Lung (tissue), 13 donors: ENCODE data around the gene C1QTNF3. TPM values are rescaled to one million over a fixed set of nuclear protein-coding genes. Genes with fewer than 3 reads are reported as not detected.

Experiments
- ATAC-seq: fragments of 200-7000 bp; cut with Tn5 transposase; one replicate; pipeline ENCODE4 v1.9.1; 2020; ENCODE audit warnings: moderate number of reproducible peaks; ENCODE audit not compliant: insufficient read depth, low FRiP score
- DNase-seq, 3 donors: peaks; one replicate each; pipeline ENCODE4 v3.0.0-alpha.2; 2013 to 2017
- H3K27ac ChIP-seq, 2 donors: one replicate each; pipeline ENCODE4 v1.5.1; 2013; ENCODE audit warnings: mild to moderate bottlenecking in 2 of 2, moderate library complexity in 2 of 2, control low read depth in 1 of 2, inconsistent platforms in 1 of 2, low read depth in 1 of 2, low read length in 1 of 2
- H3K27me3 ChIP-seq, 3 donors: one replicate each; pipeline ENCODE4 v1.5.1; 2013; ENCODE audit warnings: low read length in 2 of 3; ENCODE audit not compliant: control insufficient read depth in 3 of 3, insufficient read depth in 3 of 3
- H3K36me3 ChIP-seq, 4 donors: one replicate each; pipeline ENCODE4 v1.5.1; 2013; ENCODE audit warnings: low read length in 4 of 4, mild to moderate bottlenecking in 1 of 4, moderate library complexity in 1 of 4; ENCODE audit not compliant: control insufficient read depth in 4 of 4, insufficient read depth in 4 of 4
- H3K4me1 ChIP-seq, 5 donors: one replicate each; pipeline ENCODE4 v1.5.1; 2013; ENCODE audit warnings: low read length in 5 of 5, mild to moderate bottlenecking in 2 of 5, moderate library complexity in 1 of 5; ENCODE audit not compliant: control insufficient read depth in 5 of 5, insufficient read depth in 5 of 5
- H3K4me3 ChIP-seq: one replicate; pipeline ENCODE4 v1.5.1; 2013; ENCODE audit warnings: mild to moderate bottlenecking, control low read depth, moderate library complexity
- H3K9ac ChIP-seq, 2 donors: one replicate each; pipeline ENCODE4 v1.5.1; 2013; ENCODE audit warnings: low read length in 2 of 2, control low read depth in 1 of 2; ENCODE audit not compliant: insufficient read depth in 1 of 2
- H3K9me3 ChIP-seq, 4 donors: one replicate each; pipeline ENCODE4 v1.5.1; 2013; ENCODE audit warnings: low read length in 3 of 4, mild to moderate bottlenecking in 1 of 4, moderate library complexity in 1 of 4; ENCODE audit not compliant: control insufficient read depth in 4 of 4, insufficient read depth in 3 of 4
- WGBS, 2 donors: extraction: QIAGEN DNeasy Blood & Tissue Kit; methylation state at CpG; one replicate each; pipeline ENCODE4 v1.1.7; 2013; 5-methylcytosine and 5-hydroxymethylcytosine counted together
- polyA plus RNA-seq, 2 donors: library from polyadenylated mRNA; stranded (reverse); fragments of 200-250 nt; gene quantifications; one replicate each; pipeline ENCODE4 v1.2.1, GENCODE V29; 2013
- small RNA-seq: library from RNA; depleted of rRNA; stranded (forward); fragments of <200 nt; gene quantifications from one replicate; pipeline ENCODE3, GENCODE V24; 2014; ENCODE audit warnings: low replicate concordance
- total RNA-seq, 2 donors: library from RNA; depleted of rRNA in 1 of 2; stranded (reverse); fragments of >200 nt in 1 of 2; gene quantifications; one replicate each; pipeline ENCODE4 v1.2.1, GENCODE V29; 2014 to 2021
- TF ChIP-seq, protein P1 (sequence below): IDR thresholded peaks from 2 replicates; pipeline ENCODE4 v1.5.1; 2012; ENCODE audit warnings: mild to moderate bottlenecking; ENCODE audit errors: control extremely low read depth, extremely low read depth
- donor health status: control.
- donor health status: control.
- donor health status: Bipolar disorder and iron deficiency.
- donor health status: healthy.
- donor health status: DM: yes; HTN: yes; CAD: no.

Gene C1QTNF3
- total and polyA plus RNA-seq, 4 donors = 0.92 to 20.3 (median 3.9) TPM

DNA sequence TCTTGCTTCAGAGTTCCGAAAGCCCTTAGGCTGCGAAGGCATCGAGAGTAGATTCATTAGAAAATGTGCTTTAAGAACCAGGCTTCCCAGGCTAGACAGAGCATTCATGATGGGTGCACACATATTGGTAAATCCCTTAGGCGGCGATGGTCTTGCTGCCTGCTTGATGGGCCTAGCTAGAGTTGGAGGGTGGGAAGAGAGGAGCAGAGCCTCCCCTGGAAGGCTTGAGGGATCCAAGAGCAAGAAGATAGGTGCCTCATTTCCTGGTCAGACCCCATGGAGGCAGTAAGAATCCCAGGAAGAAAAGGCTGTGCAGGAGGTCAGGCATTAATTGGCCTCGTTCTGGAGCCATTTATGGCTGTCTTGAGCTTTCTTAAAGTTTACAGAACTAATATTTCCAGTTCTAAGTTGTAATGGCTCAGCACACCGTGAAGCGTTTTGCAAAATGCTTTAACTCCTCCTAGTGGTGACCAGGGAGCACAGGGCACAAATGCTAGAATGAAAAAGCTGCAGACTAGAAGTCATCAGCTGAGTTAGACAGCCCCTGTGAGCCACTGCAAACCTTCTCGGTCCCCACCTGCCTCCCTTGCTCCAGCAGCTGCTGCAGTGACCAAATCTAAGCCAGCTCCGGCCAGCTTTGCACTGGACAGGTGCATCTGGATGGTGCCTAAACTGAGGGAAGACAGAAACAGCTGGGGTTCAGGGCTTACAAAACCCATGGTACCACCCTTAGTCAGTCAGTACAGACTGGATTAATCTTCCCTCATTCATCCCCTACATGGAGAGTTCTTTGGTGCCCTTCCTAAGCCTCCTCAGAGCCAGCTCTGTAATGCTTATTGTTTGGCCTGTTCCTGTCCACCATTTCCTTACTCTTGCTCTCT, 73.2 kb downstream of the C1QTNF3 start:
- DNase-seq = peak; percentile 52 to 85 (median 71)

DNA sequence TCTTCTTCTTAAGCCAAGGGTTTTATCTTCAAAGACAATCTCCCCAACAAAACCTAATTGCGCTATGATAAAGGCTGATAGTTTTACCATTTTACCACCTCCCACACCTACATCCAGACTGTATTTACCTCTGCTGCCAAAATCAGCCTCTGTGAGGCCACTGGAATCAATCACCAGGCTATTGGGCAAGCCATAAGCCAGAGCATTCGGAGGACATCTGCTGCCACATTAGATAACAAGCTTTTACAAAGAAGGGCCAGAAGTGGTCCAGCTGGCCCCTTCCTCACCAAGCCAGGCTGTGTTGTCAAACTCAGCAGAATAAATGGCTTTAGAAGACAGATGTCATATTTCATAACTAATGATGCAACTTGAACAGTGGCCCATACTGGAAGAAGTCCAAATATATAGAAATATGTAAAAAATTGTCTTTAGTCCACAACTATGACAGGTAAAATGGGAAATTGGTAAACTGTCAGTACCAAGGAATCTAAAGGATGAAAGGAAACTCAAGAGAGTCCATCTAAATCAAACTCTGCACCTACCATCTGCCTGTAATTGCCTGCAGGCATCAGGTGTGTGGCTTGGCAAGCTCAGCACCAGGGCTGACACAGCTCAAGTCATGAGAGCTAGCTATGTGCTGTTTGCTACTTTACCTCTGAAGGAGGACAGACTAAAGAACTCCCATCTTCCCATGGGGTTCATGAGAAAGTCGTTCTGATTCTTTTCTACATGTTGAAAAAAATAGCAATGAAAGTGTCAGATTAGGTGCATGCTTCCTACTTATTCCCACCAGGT, 74.6 kb downstream of the C1QTNF3 start:
- Histone ChIP-seq H3K27ac (no peak overlapping the region), H3K36me3 (no peaks in the 10 kb centered on the region), H3K27me3 (peaks cover 0 to 2% (median 0%) of the 10 kb centered on the region in 3 donors), H3K9ac (no peak overlapping the region), H3K9me3 (no peaks in the 10 kb centered on the region), H3K4me3 (no peak overlapping the region), H3K4me1 (peaks cover 0 to 15% (median 4%) of the 10 kb centered on the region in 5 donors)
- 70 to 85% methylated on average over 3 of the region's 3 CpGs for WGBS, 2 donors
- TF ChIP-seq, protein P1, sequence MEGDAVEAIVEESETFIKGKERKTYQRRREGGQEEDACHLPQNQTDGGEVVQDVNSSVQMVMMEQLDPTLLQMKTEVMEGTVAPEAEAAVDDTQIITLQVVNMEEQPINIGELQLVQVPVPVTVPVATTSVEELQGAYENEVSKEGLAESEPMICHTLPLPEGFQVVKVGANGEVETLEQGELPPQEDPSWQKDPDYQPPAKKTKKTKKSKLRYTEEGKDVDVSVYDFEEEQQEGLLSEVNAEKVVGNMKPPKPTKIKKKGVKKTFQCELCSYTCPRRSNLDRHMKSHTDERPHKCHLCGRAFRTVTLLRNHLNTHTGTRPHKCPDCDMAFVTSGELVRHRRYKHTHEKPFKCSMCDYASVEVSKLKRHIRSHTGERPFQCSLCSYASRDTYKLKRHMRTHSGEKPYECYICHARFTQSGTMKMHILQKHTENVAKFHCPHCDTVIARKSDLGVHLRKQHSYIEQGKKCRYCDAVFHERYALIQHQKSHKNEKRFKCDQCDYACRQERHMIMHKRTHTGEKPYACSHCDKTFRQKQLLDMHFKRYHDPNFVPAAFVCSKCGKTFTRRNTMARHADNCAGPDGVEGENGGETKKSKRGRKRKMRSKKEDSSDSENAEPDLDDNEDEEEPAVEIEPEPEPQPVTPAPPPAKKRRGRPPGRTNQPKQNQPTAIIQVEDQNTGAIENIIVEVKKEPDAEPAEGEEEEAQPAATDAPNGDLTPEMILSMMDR = no peak
- ATAC-seq (no peak), DNase-seq (peak; percentile 54 to 86 (median 77))

More for the DNA sequence above, 73.2 kb downstream of the C1QTNF3 start:
- no peak overlapping the region for H3K4me3 ChIP-seq
- no peak for ATAC-seq
- H3K27ac ChIP-seq = no peak overlapping the region
- TF ChIP-seq, protein P1 = peak; percentile 43
- no peak overlapping the region for H3K9ac ChIP-seq
- no peaks in the 10 kb centered on the region for H3K36me3 ChIP-seq
- peaks cover 0 to 16% (median 4%) of the 10 kb centered on the region in 5 donors for H3K4me1 ChIP-seq
- 51 to 53% methylated on average over 10 of the region's 10 CpGs for whole genome bisulfite sequencing, 2 donors
- no peaks in the 10 kb centered on the region for H3K9me3 ChIP-seq
- no peaks in the 10 kb centered on the region for H3K27me3 ChIP-seq

Small RNA genes within 50 kb of the gene (small RNA-seq; reads per million reads assigned to genes)
- gene AC139783.1 = not detected

Other genes with a start within 250 kb of the C1QTNF3 start
- 10 to 100 TPM in 1 of 2 donors, 1 to 10 TPM in 1; 4.8 to 55.1 TPM for gene ADAMTS12, start 151.2 kb downstream of the C1QTNF3 start, total RNA-seq
- gene ADAMTS12, start 151.2 kb downstream of the C1QTNF3 start, polyA plus RNA-seq = 1 to 10 TPM; 1.3 to 3.7 TPM
- under 1 TPM in 1 of 2 donors, not detected in 1; 0.26 TPM for gene RXFP3, start 106.8 kb downstream of the C1QTNF3 start, total RNA-seq
- not detected for gene RXFP3, start 106.8 kb downstream of the C1QTNF3 start, polyA plus RNA-seq
- gene SLC45A2, start 58.5 kb downstream of the C1QTNF3 start, total RNA-seq = under 1 TPM in 1 of 2 donors, not detected in 1; 0.40 TPM
- under 1 TPM in 1 of 2 donors, not detected in 1; 0.03 TPM for gene SLC45A2, start 58.5 kb downstream of the C1QTNF3 start, polyA plus RNA-seq
- 10 to 100 TPM in 1 of 2 donors, 1 to 10 TPM in 1; 9.0 to 16.1 TPM for gene AMACR, start 35.2 kb downstream of the C1QTNF3 start, total RNA-seq
- 1 to 10 TPM; 5.9 to 7.4 TPM for gene AMACR, start 35.2 kb downstream of the C1QTNF3 start, polyA plus RNA-seq